Activated naive CD4-positive, alpha-beta T cell treated with anti-CD3 and anti-CD28 coated beads, Interleukin-2, amount 50 U/mL, for 72 hours (primary cell): ENCODE measurements around the gene SOX5. TPM values are rescaled to one million over a fixed set of nuclear protein-coding genes. Genes with fewer than 3 reads are reported as not detected.
"Not testable (repeated sequence)": the region's sequence is repeated elsewhere in the genome, so short reads cannot be mapped to it uniquely, and the experiment has no call there.

Experiments used
- ATAC-seq, 2 donors: fragments of 150-1000 bp; cut with Tn5 transposase; 2 replicates each; pipeline ENCODE4 v1.10.0; 2021; ENCODE audit warnings: mild to moderate bottlenecking in 2 of 2, moderate library complexity in 2 of 2
- DNase-seq, 2 donors: peaks; one replicate each; pipeline ENCODE4 v3.0.0; 2021 to 2022; ENCODE audit warnings: low spot score in 2 of 2
- H3K27ac Mint-ChIP-seq, 2 donors: one replicate each; pipeline ENCODE4 v1.8.0; 2022; ENCODE audit warnings: mild to moderate bottlenecking in 2 of 2, mixed read lengths in 2 of 2
- H3K36me3 Mint-ChIP-seq, 2 donors: one replicate each; pipeline ENCODE4 v1.8.0; 2022; ENCODE audit warnings: mixed read lengths in 2 of 2
- H3K9me3 Mint-ChIP-seq, 2 donors: one replicate each; pipeline ENCODE4 v1.8.0; 2022; ENCODE audit warnings: mixed read lengths in 2 of 2
- total RNA-seq, 2 donors: library from RNA; stranded (reverse); gene quantifications; one replicate each; pipeline ENCODE4 v1.2.3, GENCODE V29; 2022

SOX5 gene
- total RNA-seq, 2 donors from 2014 or later: 1.1 TPM; not detected in 1

DNA sequence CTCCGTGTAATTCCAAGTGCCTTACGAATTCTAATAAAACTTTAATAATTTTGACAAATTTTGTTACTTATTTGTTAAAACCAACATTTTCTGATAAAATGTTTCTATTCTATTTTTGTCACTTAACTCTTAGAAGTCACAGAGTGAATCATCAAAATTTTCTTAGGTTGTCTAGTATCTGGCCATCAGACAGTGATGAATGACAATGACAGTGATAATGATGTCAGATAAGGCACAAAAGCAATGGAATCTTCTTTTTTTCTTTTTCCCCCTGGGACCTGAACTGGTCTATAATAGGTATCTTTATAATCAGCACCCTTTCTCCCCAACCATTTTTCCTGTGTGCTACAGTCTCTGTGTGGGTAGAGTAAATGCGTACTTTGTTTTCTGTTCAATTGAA lies 407.3 kb downstream of the SOX5 start:
- no peak for DNase-seq
- Mint-ChIP-seq H3K9me3 (peaks cover 3 to 5% of the 10 kb centered on the region in 2 donors), H3K27ac (no peak overlapping the region), H3K36me3 (no peaks in the 10 kb centered on the region)
- ATAC-seq: no peak

DNA sequence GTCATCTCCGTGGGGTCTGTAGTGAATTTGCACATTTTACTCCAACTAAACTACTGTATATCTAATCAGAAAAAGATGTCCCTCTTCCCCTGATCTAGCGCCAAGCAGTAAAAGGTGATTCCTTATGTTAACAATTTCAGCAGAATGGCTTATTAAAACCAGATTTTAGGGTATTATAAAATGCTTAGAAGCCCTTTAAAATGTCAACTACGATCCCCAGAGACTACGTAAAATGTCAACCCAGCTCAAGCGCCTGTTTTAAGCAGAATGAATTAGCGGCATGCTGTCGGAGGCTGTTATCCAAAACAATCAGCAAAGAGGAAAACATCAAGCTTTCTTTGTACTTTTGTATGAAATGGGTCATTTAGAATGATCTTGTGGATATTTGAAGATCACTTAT lies 408.9 kb downstream of the SOX5 start:
- no peaks in the 10 kb centered on the region for H3K36me3 Mint-ChIP-seq
- no peak for ATAC-seq
- DNase-seq: no peak
- peaks cover 3 to 5% of the 10 kb centered on the region in 2 donors for H3K9me3 Mint-ChIP-seq
- no peak overlapping the region for H3K27ac Mint-ChIP-seq

DNA sequence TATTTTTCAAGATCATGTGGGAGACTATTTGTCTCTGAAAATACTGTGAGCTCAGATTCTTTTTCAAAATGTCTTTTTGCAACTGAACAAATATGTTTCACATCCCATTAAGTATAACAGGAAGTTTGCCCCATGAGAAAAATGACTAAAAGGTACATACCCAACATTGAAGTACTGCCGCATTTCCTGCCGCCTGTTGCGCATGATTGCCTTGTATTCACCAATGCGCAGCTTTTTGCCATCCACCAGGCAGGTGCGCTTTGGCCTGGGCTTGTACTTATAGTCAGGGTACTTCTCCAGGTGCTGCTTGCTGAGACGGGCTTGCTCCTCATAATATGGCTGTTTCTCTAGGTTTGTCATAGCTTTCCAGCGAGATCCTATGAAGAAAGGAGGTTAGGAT lies 413.2 kb downstream of the SOX5 start:
- Mint-ChIP-seq H3K36me3 (no peaks in the 10 kb centered on the region), H3K27ac (no peak overlapping the region)
- no peak for ATAC-seq

DNA sequence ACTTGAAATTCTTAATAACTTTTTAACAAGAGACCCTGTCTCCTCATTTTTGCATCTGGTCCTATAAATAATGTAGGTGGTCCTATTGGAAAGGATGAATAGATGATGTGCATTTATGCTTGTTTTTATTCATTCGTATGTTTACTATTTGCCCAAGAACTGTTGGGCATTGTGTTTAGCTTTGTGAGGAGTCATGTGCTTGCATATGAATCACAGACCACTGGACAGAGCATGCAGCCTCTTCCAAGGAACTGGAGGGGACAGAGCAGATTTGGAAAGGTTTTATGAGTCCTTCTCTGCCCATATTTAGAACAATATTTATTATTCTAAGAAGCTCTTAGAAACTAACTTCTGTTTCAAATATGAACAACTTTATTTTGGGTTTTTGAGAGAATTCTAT lies 414.0 kb downstream of the SOX5 start:
- H3K36me3 Mint-ChIP-seq: no peaks in the 10 kb centered on the region
- peaks cover under 1 to 5% of the 10 kb centered on the region in 2 donors for H3K9me3 Mint-ChIP-seq
- DNase-seq (no peak), ATAC-seq (no peak)
- H3K27ac Mint-ChIP-seq: no peak overlapping the region

More for the DNA sequence above, 413.2 kb downstream of the SOX5 start:
- DNase-seq: no peak
- peaks cover 3 to 5% of the 10 kb centered on the region in 2 donors for H3K9me3 Mint-ChIP-seq

DNA sequence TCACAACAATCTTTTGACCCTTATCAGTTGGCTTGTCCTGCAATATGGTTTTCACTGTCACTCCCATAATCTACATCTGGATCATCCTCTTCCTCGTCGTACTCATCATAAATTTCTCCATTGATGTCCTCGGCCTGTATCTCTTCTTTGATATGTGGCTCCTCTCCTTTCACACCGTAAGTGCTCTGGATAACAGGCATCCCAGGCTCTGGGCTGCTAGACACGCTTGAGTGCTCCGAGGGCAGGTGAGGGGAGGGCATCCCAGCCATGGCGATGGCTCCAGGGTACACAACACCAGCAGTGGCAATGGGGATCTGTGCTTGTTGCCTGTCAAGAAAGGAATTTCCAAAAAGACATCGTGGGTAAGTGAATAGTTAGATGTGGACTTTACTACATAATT lies 415.3 kb downstream of the SOX5 start:
- Mint-ChIP-seq H3K27ac (no peak overlapping the region), H3K36me3 (no peaks in the 10 kb centered on the region), H3K9me3 (peaks cover 0 to 5% of the 10 kb centered on the region in 2 donors)
- no peak for DNase-seq
- ATAC-seq: no peak

DNA sequence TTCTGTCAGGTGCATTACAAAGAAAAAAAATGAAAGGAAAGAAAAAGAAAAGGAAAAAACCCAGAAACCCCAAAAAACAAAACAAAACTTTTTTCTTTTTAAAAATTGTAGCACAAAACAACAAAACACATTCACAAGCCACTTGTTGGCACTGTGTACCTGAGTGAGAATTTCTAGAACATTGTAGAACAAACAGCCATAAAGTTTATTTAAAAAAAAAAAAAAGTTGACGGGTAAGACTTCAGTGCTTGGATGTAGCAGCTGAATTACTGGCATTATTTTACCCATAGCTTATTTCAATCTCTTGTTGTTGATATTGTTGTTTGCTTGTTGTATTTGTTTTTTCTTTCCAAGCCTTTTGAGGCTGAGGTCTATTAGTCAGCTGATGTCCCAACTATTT lies 415.8 kb downstream of the SOX5 start:
- no peak for DNase-seq
- no peak overlapping the region for H3K27ac Mint-ChIP-seq
- no peak for ATAC-seq
- peaks cover 0 to 5% of the 10 kb centered on the region in 2 donors for H3K9me3 Mint-ChIP-seq
- no peaks in the 10 kb centered on the region for H3K36me3 Mint-ChIP-seq

DNA sequence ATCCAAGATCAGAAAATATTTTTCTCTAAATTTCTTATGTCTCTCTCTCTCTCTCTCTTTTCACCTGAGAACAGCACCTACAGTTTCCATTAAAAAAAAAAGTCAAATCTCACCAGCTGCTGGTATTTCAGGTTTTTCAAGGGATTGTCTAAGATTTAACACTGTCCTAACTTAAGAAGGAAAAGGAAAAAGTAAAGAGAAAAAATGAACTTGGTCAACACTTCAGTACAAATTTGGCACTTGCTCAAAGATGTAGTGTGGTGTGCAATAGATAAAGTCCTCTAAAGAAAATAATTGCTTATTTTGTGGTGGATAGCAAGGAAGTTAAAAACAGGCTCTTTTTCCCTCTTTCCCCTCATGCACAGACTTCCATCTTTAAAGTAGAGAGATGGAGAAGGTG lies 416.2 kb downstream of the SOX5 start:
- Mint-ChIP-seq H3K27ac (no peak overlapping the region), H3K36me3 (no peaks in the 10 kb centered on the region), H3K9me3 (peaks cover 0 to 5% of the 10 kb centered on the region in 2 donors)
- no peak for ATAC-seq
- DNase-seq: no peak

DNA sequence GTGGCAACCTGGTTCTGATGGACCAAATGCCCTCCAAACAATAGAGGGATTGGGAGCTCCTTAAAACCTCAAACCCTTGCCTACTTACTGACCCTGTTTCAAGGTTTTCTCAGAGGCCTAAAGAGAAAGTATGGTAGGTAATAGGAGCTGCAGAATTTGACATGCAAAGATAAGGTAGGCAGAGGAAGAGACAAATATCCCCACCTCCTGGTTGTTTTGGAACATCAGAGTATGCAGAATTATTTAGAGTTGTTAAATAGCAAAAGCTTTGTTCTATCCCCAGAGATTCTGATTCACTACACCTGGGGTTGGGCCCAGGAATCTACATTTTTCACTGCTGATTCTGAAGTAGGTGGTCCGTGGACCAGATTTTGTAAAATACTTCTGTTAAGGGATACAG lies 421.2 kb downstream of the SOX5 start:
- H3K36me3 Mint-ChIP-seq: no peaks in the 10 kb centered on the region
- no peak for ATAC-seq
- DNase-seq: no peak
- peaks cover 0 to 5% of the 10 kb centered on the region in 2 donors for H3K9me3 Mint-ChIP-seq
- H3K27ac Mint-ChIP-seq: no peak overlapping the region

DNA sequence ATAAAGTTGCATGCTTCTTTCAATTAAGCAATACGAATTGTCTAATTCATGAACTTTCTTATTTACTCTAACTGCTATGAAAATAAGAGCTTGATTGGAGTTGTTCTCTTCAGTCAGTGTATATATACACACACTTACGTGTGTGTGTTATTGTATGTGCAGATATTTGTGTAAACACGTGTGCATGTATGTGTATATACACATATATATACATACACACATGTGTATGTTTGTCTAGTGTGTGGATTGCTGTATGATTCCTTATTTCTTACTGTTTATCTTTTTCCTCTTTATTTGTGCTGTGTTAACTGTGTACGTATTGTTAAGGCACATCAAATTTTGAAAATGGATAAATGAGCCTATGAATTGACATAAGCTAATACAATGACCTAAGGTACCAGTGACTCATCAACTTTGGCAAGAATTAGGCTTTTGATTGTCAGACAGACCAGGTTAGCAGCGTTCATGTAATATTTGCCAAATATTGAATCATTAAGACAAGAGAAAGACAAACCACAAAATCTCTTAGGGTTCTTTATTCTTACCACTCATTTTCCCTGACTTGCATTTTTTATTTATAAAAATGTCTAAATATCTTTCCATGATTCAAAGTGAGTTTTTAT lies 423.9 kb downstream of the SOX5 start:
- no peak for ATAC-seq
- no peak overlapping the region for H3K27ac Mint-ChIP-seq

DNA sequence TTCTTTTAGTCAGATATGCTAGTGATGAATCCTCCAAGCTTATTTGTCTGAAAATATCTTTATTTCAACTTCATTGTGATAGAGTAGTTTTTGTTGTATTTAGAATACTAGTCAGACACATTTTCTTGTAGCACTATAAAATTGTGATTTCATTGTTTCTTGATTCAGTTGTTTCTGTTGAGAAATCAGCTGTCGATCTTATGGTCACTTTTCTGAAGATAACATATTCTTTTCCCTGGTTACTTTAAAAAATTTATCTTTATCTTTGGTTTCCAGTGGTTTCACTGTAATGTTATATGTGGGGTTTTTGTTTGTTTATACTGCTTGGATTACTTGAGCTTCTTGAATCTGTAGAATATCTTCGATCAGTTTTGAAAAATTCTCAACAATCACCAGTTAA lies 426.1 kb downstream of the SOX5 start:
- ATAC-seq: no peak
- DNase-seq: no peak
- no peak overlapping the region for H3K27ac Mint-ChIP-seq
- no peaks in the 10 kb centered on the region for H3K36me3 Mint-ChIP-seq
- peaks cover 5 to 7% of the 10 kb centered on the region in 2 donors for H3K9me3 Mint-ChIP-seq

More for the DNA sequence above, 423.9 kb downstream of the SOX5 start:
- Mint-ChIP-seq H3K36me3 (no peaks in the 10 kb centered on the region), H3K9me3 (peaks cover 0 to 5% of the 10 kb centered on the region in 2 donors)
- no peak for DNase-seq

DNA sequence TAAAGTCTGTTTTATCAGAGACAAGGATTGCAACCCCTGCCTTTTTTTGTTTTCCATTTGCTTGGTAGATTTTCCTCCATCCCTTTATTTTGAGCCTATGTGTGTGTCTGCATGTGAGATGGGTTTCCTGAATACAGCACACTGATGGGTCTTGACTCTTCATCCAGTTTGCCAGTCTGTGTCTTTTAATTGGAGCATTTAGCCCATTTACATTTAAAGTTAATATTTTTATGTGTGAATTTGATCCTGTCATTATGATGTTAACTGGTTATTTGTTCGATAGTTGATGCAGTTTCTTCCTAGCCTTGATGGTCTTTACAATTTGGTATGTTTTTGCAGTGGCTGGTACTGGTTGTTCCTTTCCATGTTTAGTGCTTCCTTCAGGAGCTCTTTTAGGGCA lies 430.0 kb downstream of the SOX5 start:
- H3K9me3 Mint-ChIP-seq: peaks cover 0 to 12% of the 10 kb centered on the region in 2 donors
- not testable (repeated sequence) for ATAC-seq, DNase-seq, H3K27ac Mint-ChIP-seq, H3K36me3 Mint-ChIP-seq

DNA sequence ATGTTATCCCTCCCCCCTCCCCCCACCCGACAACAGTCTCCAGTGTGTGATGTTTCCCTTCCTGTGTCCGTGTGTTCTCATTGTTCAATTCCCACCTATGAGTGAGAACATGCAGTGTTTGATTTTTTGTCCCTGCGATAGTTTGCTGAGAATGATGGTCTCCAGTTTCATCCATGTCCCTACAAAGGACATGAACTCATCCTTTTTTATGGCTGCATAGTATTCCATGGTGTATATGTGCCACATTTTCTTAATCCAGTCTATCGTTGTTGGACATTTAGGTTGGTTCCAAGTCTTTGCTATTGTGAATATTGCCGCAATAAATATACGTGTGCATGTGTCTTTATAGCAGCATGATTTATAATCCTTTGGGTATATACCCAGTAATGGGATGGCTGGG lies 433.7 kb downstream of the SOX5 start:
- not testable (repeated sequence) for H3K36me3 Mint-ChIP-seq, H3K27ac Mint-ChIP-seq, ATAC-seq, DNase-seq
- peaks cover 8 to 30% of the 10 kb centered on the region in 2 donors for H3K9me3 Mint-ChIP-seq

DNA sequence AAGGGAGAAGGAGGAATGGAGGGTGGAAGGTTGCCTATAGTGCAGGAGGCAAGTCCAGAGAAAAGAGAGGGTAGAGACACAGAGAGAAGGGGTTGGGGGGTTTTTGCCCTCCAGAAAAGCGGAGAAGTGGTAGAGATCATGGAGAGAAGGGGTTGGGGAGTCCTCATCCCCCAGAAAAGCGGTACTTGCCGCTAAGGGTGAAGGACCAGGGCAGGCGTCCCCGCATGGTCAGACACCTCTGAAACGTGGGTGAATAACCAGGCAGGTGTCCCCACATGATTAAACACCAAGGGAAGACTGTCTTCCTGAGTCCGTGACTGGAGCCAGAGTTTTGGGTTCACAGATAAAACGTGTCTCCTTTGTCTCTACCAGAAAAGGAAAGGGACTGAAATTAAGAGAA lies 439.0 kb downstream of the SOX5 start:
- H3K36me3 Mint-ChIP-seq: no peaks in the 10 kb centered on the region
- no peak for DNase-seq
- no peak overlapping the region for H3K27ac Mint-ChIP-seq
- H3K9me3 Mint-ChIP-seq: peaks cover 21 to 24% of the 10 kb centered on the region in 2 donors
- no peak for ATAC-seq

DNA sequence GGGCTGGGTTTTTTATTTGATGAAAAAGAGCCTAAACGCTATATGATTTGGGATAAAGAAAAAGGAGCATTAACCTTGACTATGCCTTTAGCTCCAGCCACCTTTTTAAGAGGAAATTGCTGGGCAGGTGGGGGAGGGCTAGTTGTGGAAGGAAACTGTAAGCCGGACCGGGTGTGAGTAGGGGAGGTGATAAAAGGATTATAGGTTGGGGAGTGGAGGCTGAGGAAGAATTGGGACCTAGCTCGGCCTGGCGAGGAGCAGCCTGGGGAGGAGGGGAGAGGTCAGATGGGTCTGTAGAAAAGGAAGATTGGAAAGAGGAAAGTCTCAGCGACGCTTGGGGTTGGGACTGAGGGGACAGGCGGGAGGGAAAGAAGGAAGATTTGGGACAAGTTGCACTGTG lies 439.6 kb downstream of the SOX5 start:
- peaks cover 21 to 24% of the 10 kb centered on the region in 2 donors for H3K9me3 Mint-ChIP-seq
- not testable (repeated sequence) for H3K27ac Mint-ChIP-seq, DNase-seq, ATAC-seq, H3K36me3 Mint-ChIP-seq

DNA sequence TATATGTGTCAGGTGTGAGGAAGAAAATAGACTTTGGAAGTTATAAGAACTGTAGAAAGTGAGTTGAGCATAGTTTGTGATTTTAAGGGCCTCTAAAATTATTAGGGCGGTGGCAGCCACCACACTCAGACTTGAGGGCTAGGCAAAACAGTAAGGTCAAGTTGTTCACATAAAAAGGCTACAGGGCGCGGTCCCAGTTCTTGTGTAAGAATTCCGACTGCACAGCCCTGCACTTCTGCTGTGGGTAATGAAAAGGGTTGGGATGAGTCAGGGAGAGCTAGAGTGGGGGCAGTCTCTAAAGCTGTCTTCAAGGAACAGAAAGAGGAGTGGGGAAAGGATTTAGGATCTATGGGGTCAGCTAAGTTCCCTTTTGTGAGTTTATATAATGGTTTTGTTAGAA lies 441.7 kb downstream of the SOX5 start:
- H3K27ac Mint-ChIP-seq, H3K36me3 Mint-ChIP-seq, DNase-seq, ATAC-seq: not testable (repeated sequence)
- peaks cover 17 to 20% of the 10 kb centered on the region in 2 donors for H3K9me3 Mint-ChIP-seq

DNA sequence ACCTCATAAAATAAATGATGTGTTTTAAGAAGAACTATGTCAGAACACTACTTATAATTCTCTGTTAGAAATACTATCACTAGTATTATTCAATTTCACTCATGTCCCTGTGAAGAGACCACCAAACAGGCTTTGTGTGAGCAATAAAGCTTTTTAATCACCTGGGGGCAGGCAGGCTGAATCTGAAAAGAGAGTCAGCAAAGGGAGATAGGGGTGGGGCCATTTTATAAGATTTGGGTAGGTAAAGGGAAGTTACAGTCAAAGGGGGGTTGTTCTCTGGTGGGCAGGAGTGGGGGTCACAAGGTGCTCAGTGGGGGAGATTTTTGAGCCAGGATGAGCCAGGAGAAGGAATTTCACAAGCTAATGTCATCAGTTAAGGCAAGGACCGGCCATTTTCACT lies 443.7 kb downstream of the SOX5 start:
- ATAC-seq, H3K36me3 Mint-ChIP-seq, DNase-seq, H3K27ac Mint-ChIP-seq: not testable (repeated sequence)
- H3K9me3 Mint-ChIP-seq: peaks cover 10 to 21% of the 10 kb centered on the region in 2 donors

DNA sequence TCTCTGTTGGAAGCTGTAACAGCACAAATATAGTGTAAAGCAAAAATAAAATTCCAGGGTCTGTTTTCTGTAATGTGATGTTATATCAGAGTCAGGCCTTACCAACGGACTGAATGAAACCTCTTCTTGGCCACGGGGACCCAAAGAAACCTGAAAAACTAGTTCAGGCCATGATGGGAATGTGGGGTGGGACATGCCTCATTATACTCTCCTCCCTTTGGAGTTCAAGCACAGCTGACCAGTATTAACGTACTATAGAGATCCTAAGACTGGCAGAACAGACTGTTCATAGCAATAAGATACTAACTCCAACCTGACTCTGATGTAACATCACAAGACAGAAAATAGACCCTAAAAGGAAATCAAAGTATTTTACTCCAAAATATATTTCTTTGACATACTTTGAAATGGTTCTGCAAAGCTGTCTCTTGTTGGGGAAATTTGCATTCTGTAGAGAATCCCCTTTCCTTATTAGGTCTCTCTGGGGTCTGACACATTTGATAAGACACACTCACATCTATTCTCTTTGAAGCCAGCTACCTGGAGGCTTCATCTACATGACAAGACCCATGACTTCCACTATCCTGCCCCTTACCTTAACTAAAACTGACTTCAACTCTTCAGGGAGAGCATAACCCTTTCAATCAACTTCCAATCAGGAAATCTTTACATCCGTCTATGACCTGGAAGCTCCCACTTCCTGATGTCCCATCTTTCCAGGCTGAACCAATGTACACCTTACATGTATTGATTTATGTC lies 444.6 kb downstream of the SOX5 start:
- H3K27ac Mint-ChIP-seq: no peak overlapping the region
- DNase-seq (no peak), ATAC-seq (no peak)
- H3K36me3 Mint-ChIP-seq: no peaks in the 10 kb centered on the region
- H3K9me3 Mint-ChIP-seq: peaks cover 5 to 13% of the 10 kb centered on the region in 2 donors

DNA sequence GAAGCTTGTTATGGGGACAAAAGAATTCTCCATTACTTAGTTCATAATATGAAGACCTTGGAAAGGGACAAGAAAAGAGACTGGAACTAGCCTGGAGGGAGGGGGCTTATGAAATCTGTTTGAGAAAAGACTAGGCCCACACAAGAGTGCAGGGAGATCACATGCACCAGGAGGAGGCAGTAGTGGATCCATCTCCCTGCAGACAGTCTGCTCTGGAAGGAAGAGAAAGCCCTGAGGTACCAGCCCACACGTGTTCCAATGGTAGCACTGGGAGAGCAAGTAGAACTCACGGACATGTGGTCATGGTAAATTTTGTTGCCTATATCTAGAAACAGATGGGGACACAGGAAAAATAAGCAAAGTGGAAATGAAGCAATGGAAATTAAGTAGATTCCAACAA lies 445.4 kb downstream of the SOX5 start:
- DNase-seq (no peak), ATAC-seq (no peak)
- Mint-ChIP-seq H3K9me3 (peaks cover 5 to 10% of the 10 kb centered on the region in 2 donors), H3K27ac (no peak overlapping the region), H3K36me3 (no peaks in the 10 kb centered on the region)
